K562 (cell line): ENCODE data around the gene DYNC2LI1. TPM values are rescaled to one million over a fixed set of nuclear protein-coding genes. Genes with fewer than 3 reads are reported as not detected.

ENCODE experiments used
- ATAC-seq: fragments of 200-7000 bp; cut with Tn5 transposase; 3 replicates; pipeline ENCODE4 v1.9.1; 2020; ENCODE audit warnings: moderate library complexity
- BruUV-seq: library from RNA; stranded (reverse); fragments of 400-500 nt; replicated peaks from 2 replicates; lab custom pipeline; 2021; lab: Mats Ljungman, UMichigan
- CTCF ChIA-PET: fragments of 300-600 bp; formaldehyde crosslinking; extraction: SDS; loops from one replicate; lab custom pipeline; 2021; ENCODE audit warnings: low intra/inter-chr PET ratio; lab: Yijun Ruan, JAX
- POLR2A ChIA-PET: fragments of 300-600, 350-650 bp; sonication (Branson Sonifier 250); formaldehyde crosslinking; extraction: SDS; loops from one replicate; lab custom pipeline; 2021; ENCODE audit warnings: antibody characterized with exemption, inconsistent platforms; lab: Yijun Ruan, JAX
- DNase-seq, 4 experiments: peaks; one replicate each; pipeline versions ENCODE4 v3.0.0 to v3.0.0-alpha.2; 2011 to 2018; ENCODE audit warnings: low spot score in 3 of 4, mixed read lengths in 3 of 4; ENCODE audit errors: extremely low read depth in 1 of 4
- FAIRE-seq: peaks from 2 replicates; lab custom pipeline; 2011; peaks lifted over from hg19 to GRCh38; lab: Jason Lieb, UNC
- H2AFZ ChIP-seq: 2 replicates; pipeline ENCODE4 v1.6.0; 2011; ENCODE audit warnings: low read depth, low read length, control low read depth, inconsistent platforms
- H3K27ac ChIP-seq: fragments of 200-600 bp; 3 replicates; pipeline ENCODE4 v1.8.0; 2011; ENCODE audit warnings: low read depth, mild to moderate bottlenecking, control low read depth, inconsistent platforms, low read length, moderate library complexity, mixed read lengths; ENCODE audit errors: extremely low read depth
- H3K27me3 ChIP-seq, 2 experiments: fragments of 300-600 bp in 1 of 2; 2 replicates in 1 of 2; 3 replicates in 1 of 2; pipeline versions ENCODE4 v1.6.0 to v1.8.0; 2011; ENCODE audit warnings: inconsistent platforms in 2 of 2, low read length in 2 of 2, mild to moderate bottlenecking in 1 of 2, mixed read lengths in 1 of 2, moderate library complexity in 1 of 2; ENCODE audit not compliant: control insufficient read depth in 2 of 2, insufficient read depth in 2 of 2
- H3K36me3 ChIP-seq: fragments of 300-600 bp; 3 replicates; pipeline ENCODE4 v1.8.0; 2011; ENCODE audit warnings: mild to moderate bottlenecking, low read length, inconsistent platforms; ENCODE audit not compliant: control insufficient read depth, insufficient read depth
- H3K4me1 ChIP-seq, 2 experiments: fragments of 200-600 bp in 1 of 2; replicated peaks in 1 of 2; 2 replicates in 1 of 2; 3 replicates in 1 of 2; pipeline versions ENCODE4 v1.5.1 to v1.8.0; 2011; ENCODE audit warnings: inconsistent platforms in 2 of 2, low read length in 2 of 2, mild to moderate bottlenecking in 1 of 2, mixed read lengths in 1 of 2, moderate library complexity in 1 of 2; ENCODE audit not compliant: control insufficient read depth in 2 of 2, insufficient read depth in 2 of 2
- H3K4me2 ChIP-seq: 2 replicates; pipeline ENCODE4 v1.6.1; 2011; ENCODE audit warnings: low read length, control low read depth, inconsistent platforms, mixed read lengths; ENCODE audit not compliant: insufficient read depth
- H3K4me3 ChIP-seq: fragments of 200-600 bp; sonication (generic), shearing (Covaris generic); 2 replicates; pipeline ENCODE4 v1.5.1; 2016; ENCODE audit warnings: control low read depth, inconsistent platforms
- H3K79me2 ChIP-seq: fragments of 200-600 bp; 3 replicates; pipeline ENCODE4 v1.8.0; 2011; ENCODE audit warnings: low read length, inconsistent platforms; ENCODE audit not compliant: control insufficient read depth, insufficient read depth
- H3K9ac ChIP-seq, 2 experiments: 2 replicates each; pipeline versions ENCODE4 v1.6.0 to v1.6.1; 2011; ENCODE audit warnings: low read depth in 2 of 2, low read length in 2 of 2, control low read depth in 1 of 2, inconsistent platforms in 1 of 2, mild to moderate bottlenecking in 1 of 2, mixed read lengths in 1 of 2; ENCODE audit not compliant: insufficient read depth in 1 of 2
- H3K9me1 ChIP-seq: one replicate; pipeline ENCODE4 v1.6.0; 2011; ENCODE audit warnings: inconsistent platforms, mild to moderate bottlenecking, low read length, moderate library complexity; ENCODE audit not compliant: control insufficient read depth, insufficient read depth
- H3K9me3 ChIP-seq: replicated peaks from 2 replicates; pipeline ENCODE4 v1.5.1; 2011; ENCODE audit warnings: low read depth, low read length, inconsistent platforms; ENCODE audit not compliant: control insufficient read depth, insufficient read depth
- H4K20me1 ChIP-seq: replicated peaks from 2 replicates; pipeline ENCODE4 v1.6.1; 2011; ENCODE audit warnings: low read length, inconsistent platforms, mixed read lengths; ENCODE audit not compliant: control insufficient read depth, insufficient read depth
- BRF1 ChIP-seq: IDR thresholded peaks from 3 replicates; pipeline ENCODE4 v1.6.1; 2011; ENCODE audit warnings: borderline replicate concordance, mild to moderate bottlenecking; ENCODE audit not compliant: insufficient read length; ENCODE audit errors: extremely low read depth
- CREBBP ChIP-seq: IDR thresholded peaks from one replicate; pipeline ENCODE4 v1.6.1; 2012; ENCODE audit warnings: low read depth, mild to moderate bottlenecking, control low read depth, inconsistent platforms, low read length
- FOXK2 ChIP-seq, 2 experiments: fragments of 450-650 bp; IDR thresholded peaks in 1 of 2; conservative IDR thresholded peaks in 1 of 2; 2 replicates each; pipeline ENCODE4 v1.6.1; 2016; ENCODE audit warnings: low read depth in 2 of 2, mild to moderate bottlenecking in 1 of 2
- FUS ChIP-seq: fragments of 200-400 bp; formaldehyde crosslinking; optimal IDR thresholded peaks from 2 replicates; pipeline ENCODE3; 2017; ENCODE audit warnings: low read depth, low read length
- HDAC2 ChIP-seq: fragments of 450-650 bp; IDR thresholded peaks from 2 replicates; pipeline ENCODE4 v1.6.1; 2016; ENCODE audit warnings: mild to moderate bottlenecking
- HDAC3 ChIP-seq: fragments of 450-650 bp; IDR thresholded peaks from 2 replicates; pipeline ENCODE4 v1.6.1; 2018; ENCODE audit warnings: borderline replicate concordance, mild to moderate bottlenecking, moderate library complexity; ENCODE audit not compliant: partially characterized antibody
- HNRNPLL ChIP-seq: fragments of 200-400 bp; formaldehyde crosslinking; IDR thresholded peaks from 2 replicates; pipeline ENCODE4 v1.6.1; 2017; ENCODE audit warnings: low read length, low read depth, mild to moderate bottlenecking; ENCODE audit not compliant: poor library complexity, severe bottlenecking
- MCM2 ChIP-seq: fragments of 450-650 bp; IDR thresholded peaks from 2 replicates; pipeline ENCODE4 v1.6.1; 2017; ENCODE audit warnings: low read depth, mild to moderate bottlenecking
- MCM7 ChIP-seq, 2 experiments: fragments of 450-650 bp; IDR thresholded peaks; 2 replicates each; pipeline ENCODE4 v1.6.1; 2016 to 2018
- POLR2B ChIP-seq: fragments of 450-650 bp; IDR thresholded peaks from 2 replicates; pipeline ENCODE4 v1.6.1; 2018; ENCODE audit warnings: low read depth; ENCODE audit not compliant: partially characterized antibody
- RAD21 ChIP-seq, 2 experiments: fragments of 250-450 bp in 1 of 2; fragments of 450-650 bp in 1 of 2; sonication (Bioruptor Pico) in 1 of 2; formaldehyde crosslinking in 1 of 2; IDR thresholded peaks in 1 of 2; conservative IDR thresholded peaks in 1 of 2; 2 replicates each; pipeline versions ENCODE4 v1.4.0 to v1.8.0; 2020 to 2022; ENCODE audit warnings: mild to moderate bottlenecking in 2 of 2, moderate library complexity in 1 of 2
- ZFP36 ChIP-seq: fragments of 150-350 bp; IDR thresholded peaks from 2 replicates; pipeline ENCODE4 v1.6.1; 2018; ENCODE audit warnings: low read length, low read depth; ENCODE audit not compliant: partially characterized antibody
- ZNF316 ChIP-seq: fragments of 450-650 bp; IDR thresholded peaks from 2 replicates; pipeline ENCODE4 v1.6.1; 2016
- ZSCAN32 ChIP-seq: fragments of 450-650 bp; formaldehyde crosslinking; IDR thresholded peaks from 2 replicates; pipeline ENCODE4 v1.4.0; 2020; ENCODE audit warnings: mild to moderate bottlenecking, moderate library complexity
- WGBS: fragments of 100-300 bp; shearing (Covaris generic); methylation state at CpG from one replicate; pipeline ENCODE4 v1.1.6; 2016; ENCODE audit warnings: low coverage, mixed read lengths; ENCODE audit not compliant: insufficient coverage; ENCODE audit errors: missing lambda C conversion rate; 5-methylcytosine and 5-hydroxymethylcytosine counted together
- in situ Hi-C: fragments of 300-500 bp; cut with MboI; formaldehyde crosslinking; loops from 4 replicates; pipeline ENCODE4 v1.15.0; 2018; ENCODE audit warnings: inconsistent platforms, mixed read lengths
- intact Hi-C: fragments of 100-400 bp; cut with micrococcal nuclease; formaldehyde crosslinking; loops from 2 replicates; pipeline ENCODE4 v1.14.2; 2022
- polyA plus RNA-seq, 8 experiments: library from polyadenylated mRNA; depleted of rRNA in 4 of 8; stranded (reverse) in 5 of 8; unstranded in 3 of 8; fragments of >200 nt; fragmentation: Nextera tagmentation in 2 of 8; fragmentation: Illumina TruSeq in 1 of 8; extraction: Ambion mirVana in 2 of 8; extraction: Trizol in 1 of 8; gene quantifications; 2 replicates each; pipeline versions ENCODE4 v1.2.1 to v1.2.3, GENCODE V29; 2011 to 2014; ENCODE audit warnings: inconsistent platforms in 1 of 8, missing spikeins in 1 of 8
- total RNA-seq, 7 experiments: library from RNA; depleted of rRNA in 6 of 7; stranded (reverse); fragments of >200 nt in 6 of 7; fragmentation: Illumina TruSeq in 2 of 7; extraction: Trizol in 2 of 7; gene quantifications; 2 replicates each; pipeline versions ENCODE4 v1.2.1 to v1.2.3, GENCODE V29; 2011 to 2021; ENCODE audit warnings: low replicate concordance in 1 of 7
- TF ChIP-seq, protein P1 (sequence below): fragments of 250-450 bp; sonication (Bioruptor Pico); IDR thresholded peaks from 2 replicates; pipeline ENCODE4 v1.5.0; 2020; ENCODE audit warnings: mild to moderate bottlenecking, borderline replicate concordance
- TF ChIP-seq, protein P2 (sequence below): IDR thresholded peaks from 2 replicates; pipeline ENCODE4 v1.6.1; 2011; ENCODE audit warnings: borderline replicate concordance, low read depth, mild to moderate bottlenecking, moderate library complexity, low read length; ENCODE audit not compliant: insufficient read depth, poor library complexity, severe bottlenecking

The DYNC2LI1 gene
- total and polyA plus RNA-seq, 9 of the 15 experiments (the other 6 are each of a cell fraction or from before 2014, with no cell fraction given), result 12.5 to 42.2 (median 25.8) TPM

DNA sequence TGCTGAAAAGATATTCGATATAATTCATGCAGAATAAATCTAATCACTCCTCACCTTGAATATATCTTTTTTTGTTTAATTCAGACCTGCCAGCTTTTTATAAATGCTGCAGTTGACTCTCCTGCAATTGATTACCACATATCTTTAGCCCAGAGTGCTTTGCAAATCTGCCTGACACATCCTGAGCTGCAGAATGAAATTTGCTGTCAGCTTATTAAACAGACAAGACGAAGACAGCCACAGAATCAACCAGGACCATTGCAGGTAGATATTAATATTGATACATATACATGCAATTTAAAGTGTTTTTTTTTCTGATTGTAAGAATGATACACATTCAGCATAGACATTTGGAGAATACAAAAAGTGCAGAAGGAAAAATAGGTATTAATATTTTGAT is 35.6 kb upstream of the DYNC2LI1 start:
- no peak for FAIRE-seq
- no peak for DNase-seq
- no peak for TF ChIP-seq MCM2
- TF ChIP-seq BRF1, result no peak
- TF ChIP-seq POLR2B, result no peak
- TF ChIP-seq RAD21 (CRISPR knock-in tag; conservative IDR thresholded peaks at IDR 0.05 in 1 of 2, IDR thresholded peaks at IDR 0.05 in 1 of 2), result no peak
- no peak for TF ChIP-seq ZFP36
- no peak for TF ChIP-seq CREBBP
- TF ChIP-seq MCM7 (IDR thresholded peaks at IDR 0.05), result no peak
- no peak for TF ChIP-seq ZSCAN32 (CRISPR knock-in tag)
- no peak for TF ChIP-seq FUS
- TF ChIP-seq HDAC3, result no peak
- no peak for TF ChIP-seq FOXK2 (conservative IDR thresholded peaks at IDR 0.05 in 1 of 2, IDR thresholded peaks at IDR 0.05 in 1 of 2; ENCODE audit: low read depth in 2 of 2)
- no peak for TF ChIP-seq ZNF316
- TF ChIP-seq, protein P1, sequence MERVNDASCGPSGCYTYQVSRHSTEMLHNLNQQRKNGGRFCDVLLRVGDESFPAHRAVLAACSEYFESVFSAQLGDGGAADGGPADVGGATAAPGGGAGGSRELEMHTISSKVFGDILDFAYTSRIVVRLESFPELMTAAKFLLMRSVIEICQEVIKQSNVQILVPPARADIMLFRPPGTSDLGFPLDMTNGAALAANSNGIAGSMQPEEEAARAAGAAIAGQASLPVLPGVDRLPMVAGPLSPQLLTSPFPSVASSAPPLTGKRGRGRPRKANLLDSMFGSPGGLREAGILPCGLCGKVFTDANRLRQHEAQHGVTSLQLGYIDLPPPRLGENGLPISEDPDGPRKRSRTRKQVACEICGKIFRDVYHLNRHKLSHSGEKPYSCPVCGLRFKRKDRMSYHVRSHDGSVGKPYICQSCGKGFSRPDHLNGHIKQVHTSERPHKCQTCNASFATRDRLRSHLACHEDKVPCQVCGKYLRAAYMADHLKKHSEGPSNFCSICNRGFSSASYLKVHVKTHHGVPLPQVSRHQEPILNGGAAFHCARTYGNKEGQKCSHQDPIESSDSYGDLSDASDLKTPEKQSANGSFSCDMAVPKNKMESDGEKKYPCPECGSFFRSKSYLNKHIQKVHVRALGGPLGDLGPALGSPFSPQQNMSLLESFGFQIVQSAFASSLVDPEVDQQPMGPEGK (CRISPR knock-in tag), result no peak
- TF ChIP-seq HDAC2, result no peak
- TF ChIP-seq, protein P2, sequence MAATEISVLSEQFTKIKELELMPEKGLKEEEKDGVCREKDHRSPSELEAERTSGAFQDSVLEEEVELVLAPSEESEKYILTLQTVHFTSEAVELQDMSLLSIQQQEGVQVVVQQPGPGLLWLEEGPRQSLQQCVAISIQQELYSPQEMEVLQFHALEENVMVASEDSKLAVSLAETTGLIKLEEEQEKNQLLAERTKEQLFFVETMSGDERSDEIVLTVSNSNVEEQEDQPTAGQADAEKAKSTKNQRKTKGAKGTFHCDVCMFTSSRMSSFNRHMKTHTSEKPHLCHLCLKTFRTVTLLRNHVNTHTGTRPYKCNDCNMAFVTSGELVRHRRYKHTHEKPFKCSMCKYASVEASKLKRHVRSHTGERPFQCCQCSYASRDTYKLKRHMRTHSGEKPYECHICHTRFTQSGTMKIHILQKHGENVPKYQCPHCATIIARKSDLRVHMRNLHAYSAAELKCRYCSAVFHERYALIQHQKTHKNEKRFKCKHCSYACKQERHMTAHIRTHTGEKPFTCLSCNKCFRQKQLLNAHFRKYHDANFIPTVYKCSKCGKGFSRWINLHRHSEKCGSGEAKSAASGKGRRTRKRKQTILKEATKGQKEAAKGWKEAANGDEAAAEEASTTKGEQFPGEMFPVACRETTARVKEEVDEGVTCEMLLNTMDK, result no peak
- TF ChIP-seq HNRNPLL, result no peak
- Histone ChIP-seq H3K27me3 (no peaks in the 10 kb centered on the region), H3K4me2 (no peak overlapping the region), H3K4me3 (no peak overlapping the region), H3K79me2 (no peaks in the 10 kb centered on the region), H3K36me3 (no peaks in the 10 kb centered on the region), H4K20me1 (no peaks in the 10 kb centered on the region), H3K4me1 (peaks cover 5 to 7% of the 10 kb centered on the region in 2 experiments; a peak in 3 of 5 replicates), H3K9me1 (no peaks in the 10 kb centered on the region), H2AFZ (no peak overlapping the region), H3K27ac (no peak overlapping the region), H3K9me3 (no peaks in the 10 kb centered on the region), H3K9ac (no peak overlapping the region)
- ATAC-seq, result no peak
- ChIA-PET CTCF (no interaction called here), POLR2A (interaction anchor here (1.3 kb wide), 1 partner anchor 13 kb away, joined by 6 read pairs; no protein-coding TSS in a partner anchor)
- in situ Hi-C loops, result no loop called here
- intact Hi-C loops, result no loop called here
- 41% methylated on average over 2 of the region's 2 CpGs for WGBS
- BruUV-seq, result no TSS peak
